GM23338 (cell line): ENCODE results near the gene COTL1. TPM values are rescaled to one million over a fixed set of nuclear protein-coding genes. Genes with fewer than 3 reads are reported as not detected.

Experiments used
- ATAC-seq: fragments of 200-7000 bp; cut with Tn5 transposase; 3 replicates; pipeline ENCODE4 v1.9.1; 2020
- DNase-seq: peaks from one replicate; pipeline ENCODE4 v3.0.0-alpha.2; 2015; ENCODE audit warnings: low spot score
- H2AFZ ChIP-seq: fragments of 200-600 bp; sonication (generic); 2 replicates; pipeline ENCODE4 v1.8.0; 2016; ENCODE audit warnings: antibody characterized with exemption, mild to moderate bottlenecking, moderate library complexity
- H3F3A ChIP-seq: fragments of 200-600 bp; sonication (generic); replicated peaks from 2 replicates; pipeline ENCODE4 v1.8.0; 2017; ENCODE audit warnings: antibody characterized with exemption, mixed run types, low read depth
- H3K27ac ChIP-seq: fragments of 200-600 bp; sonication (generic); 2 replicates; pipeline ENCODE4 v1.6.1; 2016; ENCODE audit warnings: low read depth
- H3K27me3 ChIP-seq: fragments of 200-600 bp; sonication (generic); 2 replicates; pipeline ENCODE4 v1.8.0; 2016; ENCODE audit warnings: mild to moderate bottlenecking, mixed run types, moderate library complexity; ENCODE audit not compliant: insufficient read depth
- H3K36me3 ChIP-seq: fragments of 200-600 bp; sonication (generic); 2 replicates; pipeline ENCODE4 v1.8.0; 2016; ENCODE audit warnings: mild to moderate bottlenecking; ENCODE audit not compliant: insufficient read depth
- H3K4me1 ChIP-seq: fragments of 200-600 bp; sonication (generic); 2 replicates; pipeline ENCODE4 v1.8.0; 2016; ENCODE audit warnings: mild to moderate bottlenecking, moderate library complexity; ENCODE audit not compliant: insufficient read depth
- H3K4me2 ChIP-seq: fragments of 200-600 bp; sonication (generic); 2 replicates; pipeline ENCODE4 v1.7.1; 2017; ENCODE audit warnings: mixed run types
- H3K4me3 ChIP-seq: fragments of 200-600 bp; sonication (generic); 2 replicates; pipeline ENCODE4 v1.6.1; 2016; ENCODE audit warnings: mixed run types
- H3K79me2 ChIP-seq: fragments of 200-600 bp; sonication (generic); replicated peaks from 2 replicates; pipeline ENCODE4 v1.8.0; 2017; ENCODE audit warnings: mild to moderate bottlenecking; ENCODE audit not compliant: insufficient read depth
- H3K9me2 ChIP-seq: fragments of 200-600 bp; sonication (generic); 2 replicates; pipeline ENCODE4 v1.8.0; 2017; ENCODE audit not compliant: insufficient read depth
- H4K20me1 ChIP-seq: fragments of 200-600 bp; sonication (generic); replicated peaks from 2 replicates; pipeline ENCODE4 v1.8.0; 2017; ENCODE audit warnings: mild to moderate bottlenecking; ENCODE audit not compliant: insufficient read depth
- H3K27ac Mint-ChIP-seq: 2 replicates; pipeline ENCODE4 v1.8.0; 2020; ENCODE audit warnings: inconsistent platforms, mild to moderate bottlenecking, moderate library complexity, mixed read lengths
- H3K27me3 Mint-ChIP-seq: 3 replicates; pipeline ENCODE4 v1.8.0; 2022; ENCODE audit warnings: low read depth, mild to moderate bottlenecking, moderate library complexity, mixed read lengths, inconsistent platforms; ENCODE audit not compliant: insufficient read depth, poor library complexity
- H3K36me3 Mint-ChIP-seq: 3 replicates; pipeline ENCODE4 v1.8.0; 2021; ENCODE audit warnings: low read depth, mild to moderate bottlenecking, inconsistent platforms, moderate library complexity, mixed read lengths
- H3K4me1 Mint-ChIP-seq: 3 replicates; pipeline ENCODE4 v1.8.0; 2020; ENCODE audit warnings: mild to moderate bottlenecking, inconsistent platforms, mixed read lengths
- H3K4me3 Mint-ChIP-seq: 3 replicates; pipeline ENCODE4 v1.8.0; 2021; ENCODE audit warnings: moderate library complexity, mild to moderate bottlenecking, inconsistent platforms, mixed read lengths
- H3K9me3 Mint-ChIP-seq: 3 replicates; pipeline ENCODE4 v1.8.0; 2020; ENCODE audit warnings: moderate library complexity, mild to moderate bottlenecking, inconsistent platforms, mixed read lengths
- ETS1 ChIP-seq: IDR thresholded peaks from 2 replicates; pipeline ENCODE4 v1.6.1; 2016; ENCODE audit warnings: antibody characterized with exemption
- EZH2 ChIP-seq: fragments of 200-600 bp; sonication (generic); IDR thresholded peaks from one replicate; pipeline ENCODE4 v1.8.0; 2017; ENCODE audit warnings: antibody characterized with exemption, mild to moderate bottlenecking, low read depth; ENCODE audit not compliant: unreplicated experiment
- JUNB ChIP-seq: IDR thresholded peaks from one replicate; pipeline ENCODE4 v1.6.1; 2016; ENCODE audit warnings: antibody characterized with exemption; ENCODE audit not compliant: unreplicated experiment
- NANOG ChIP-seq: IDR thresholded peaks from 2 replicates; pipeline ENCODE4 v1.6.1; 2016; ENCODE audit warnings: antibody characterized with exemption, borderline replicate concordance
- REST ChIP-seq: IDR thresholded peaks from one replicate; pipeline ENCODE4 v1.6.1; 2018; ENCODE audit warnings: antibody characterized with exemption; ENCODE audit not compliant: unreplicated experiment
- STAT1 ChIP-seq: IDR thresholded peaks from one replicate; pipeline ENCODE4 v1.6.1; 2016; ENCODE audit warnings: antibody characterized with exemption; ENCODE audit not compliant: unreplicated experiment
- ZNF331 ChIP-seq: fragments of 250-450 bp; sonication (Bioruptor Pico); IDR thresholded peaks from 2 replicates; pipeline ENCODE4 v1.5.0; 2020; ENCODE audit warnings: low read depth, mild to moderate bottlenecking, moderate library complexity
- ZNF462 ChIP-seq: fragments of 250-450 bp; sonication (Bioruptor Pico); IDR thresholded peaks from 2 replicates; pipeline ENCODE4 v1.5.0; 2020; ENCODE audit warnings: mild to moderate bottlenecking, moderate library complexity
- polyA plus RNA-seq: library from polyadenylated mRNA; unstranded; fragments of >200 nt; fragmentation: Nextera tagmentation; extraction: Ambion mirVana; gene quantifications from 2 replicates; pipeline ENCODE4 v1.2.1, GENCODE V29; 2016
- total RNA-seq: library from RNA; depleted of rRNA; stranded (reverse); fragments of >200 nt; shearing (Covaris generic); gene quantifications from 2 replicates; pipeline ENCODE4 v1.2.3, GENCODE V29; 2014

COTL1 gene
- total and polyA plus RNA-seq, 2 experiments from 2014 or later: 117 to 166 TPM

- Histone ChIP-seq H3K36me3 (no peaks in the 10 kb centered on the region), H2AFZ (no peak overlapping the region), H3K27ac (no peak overlapping the region), H4K20me1 (no peaks in the 10 kb centered on the region), H3F3A (peaks cover 17% of the 10 kb centered on the region; the same call in 1 of the 2 replicates), H3K4me3 (no peak overlapping the region), H3K4me1 (peaks cover 28% of the 10 kb centered on the region), H3K79me2 (no peaks in the 10 kb centered on the region), H3K9me2 (no peaks in the 10 kb centered on the region), H3K4me2 (no peak overlapping the region), H3K27me3 (no peaks in the 10 kb centered on the region)
- Mint-ChIP-seq H3K4me1 (peaks cover 40% of the 10 kb centered on the region), H3K27me3 (peaks cover 15% of the 10 kb centered on the region), H3K36me3 (no peaks in the 10 kb centered on the region), H3K27ac (no peak overlapping the region), H3K4me3 (no peak overlapping the region), H3K9me3 (no peaks in the 10 kb centered on the region)
- TF ChIP-seq REST (no peak), NANOG (no peak), ETS1 (no peak), STAT1 (no peak), EZH2 (no peak), ZNF462 (CRISPR knock-in tag) (no peak), ZNF331 (CRISPR knock-in tag) (no peak), JUNB (no peak)
- ATAC-seq: no peak
- no peak for DNase-seq
These were observed 63.9 kb downstream of the COTL1 start for GRCh38 chr16:84553873-84554399.
